GM18519 (cell line): ENCODE data around the gene ANXA10.

ENCODE experiments used
- ATAC-seq: cut with Tn5 transposase; IDR thresholded peaks from one replicate; pipeline ENCODE4 v1.9.1; 2021; ENCODE audit warnings: mild to moderate bottlenecking, moderate library complexity; ENCODE audit not compliant: unreplicated experiment, low FRiP score

The ANXA10 gene

DNA sequence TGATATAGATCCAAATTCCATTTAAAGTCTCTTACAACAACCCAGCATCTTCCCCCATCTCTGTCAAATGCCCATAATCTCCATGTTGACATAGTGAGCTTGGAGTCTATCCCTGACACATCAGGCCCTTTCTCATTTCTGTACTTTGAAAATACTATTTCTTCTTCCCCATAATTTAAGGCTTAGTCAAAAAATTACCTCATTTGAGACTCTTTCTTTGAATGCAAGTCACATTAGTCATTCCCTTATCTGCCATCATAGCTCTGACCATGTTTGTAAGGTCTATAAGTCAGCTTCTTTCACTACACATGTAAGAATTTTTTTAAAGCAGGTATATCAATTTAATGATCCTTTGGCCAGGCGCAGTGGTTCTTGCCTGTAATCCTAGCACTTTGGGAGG, 126.3 kb downstream of the ANXA10 start:
- no peak for ATAC-seq

DNA sequence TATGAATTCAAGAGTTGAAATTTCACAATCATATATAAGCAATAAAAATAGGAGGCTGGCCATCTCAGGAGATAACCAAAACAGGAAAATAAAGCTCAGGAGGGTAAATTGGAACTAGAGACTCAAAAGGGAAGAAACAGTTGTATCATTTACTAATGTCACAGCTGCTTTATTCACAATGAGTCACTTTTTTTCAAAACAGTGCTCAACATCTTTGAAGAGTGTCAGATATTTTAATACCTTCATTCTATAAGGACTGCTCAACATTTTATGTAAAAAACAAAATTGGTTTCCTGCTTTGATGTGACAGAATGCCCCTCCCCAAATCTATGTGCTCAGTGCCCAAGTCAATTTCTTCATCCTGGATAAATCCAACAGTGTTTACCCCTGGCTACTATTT, 128.6 kb downstream of the ANXA10 start:
- no peak for ATAC-seq

DNA sequence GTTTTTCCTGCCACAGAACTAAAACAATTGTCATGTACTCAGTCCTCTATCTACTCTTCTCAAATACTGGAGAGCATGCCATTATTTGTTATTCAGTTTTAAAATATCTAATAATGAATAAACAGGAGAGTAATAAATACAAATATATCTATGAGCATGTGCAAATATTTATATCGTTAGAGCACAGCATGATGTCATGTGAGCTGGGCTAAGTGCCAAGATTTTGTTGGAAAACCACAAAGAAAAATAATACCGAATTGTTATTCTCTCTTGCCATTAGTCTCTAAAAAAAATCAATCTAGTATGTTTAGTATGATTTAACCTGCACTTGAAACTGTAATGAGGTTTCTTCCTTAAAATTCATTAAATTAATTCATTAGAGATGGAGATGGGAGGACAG, 129.0 kb downstream of the ANXA10 start:
- ATAC-seq = no peak
